AG04449 (cell line): ENCODE data around the gene WDR88.

Experiments
- CTCF ChIA-PET: fragments of 350-600 bp; formaldehyde crosslinking; extraction: SDS; loops from one replicate; lab custom pipeline; 2021; ENCODE audit warnings: antibody characterized with exemption; lab: Yijun Ruan, JAX
- POLR2A ChIA-PET: fragments of 400-600, 350-600 bp; formaldehyde crosslinking; extraction: SDS; loops from one replicate; lab custom pipeline; 2020; ENCODE audit warnings: antibody characterized with exemption, inconsistent platforms; lab: Yijun Ruan, JAX
- DNase-seq: peaks from one replicate; pipeline ENCODE4 v3.0.0-alpha.2; 2010; ENCODE audit warnings: low read depth, low spot score
- H3K4me3 ChIP-seq: 2 replicates; pipeline ENCODE4 v1.5.1; 2011; ENCODE audit warnings: low read depth, mild to moderate bottlenecking, control low read depth, low read length
- CTCF ChIP-seq: IDR thresholded peaks from one replicate; pipeline ENCODE4 v1.5.1; 2011; ENCODE audit warnings: mild to moderate bottlenecking, moderate library complexity, low read length, control low read depth, inconsistent platforms; ENCODE audit not compliant: insufficient read depth; ENCODE audit errors: missing control alignments

Gene WDR88

GRCh38 chr19:33175886-33176669, 44.2 kb downstream of the WDR88 start:
- peak overlapping the region; percentile 72 for H3K4me3 ChIP-seq
- POLR2A ChIA-PET = interaction anchor here (0.5 to 1.5 kb wide), 6 partner anchors 10 to 485 kb away, joined by 3 to 8 read pairs (median 4); partner anchors contain the start of gene NUDT19
- TF ChIP-seq CTCF = no peak
- CTCF ChIA-PET = interaction anchor here (0.6 to 6.9 kb wide), 12 partner anchors 9 to 231 kb away, joined by 3 to 54 read pairs (median 4); no protein-coding TSS in a partner anchor
- no peak for DNase-seq

GRCh38 chr19:33176670-33177416, 44.9 kb downstream of the WDR88 start:
- H3K4me3 ChIP-seq = peak overlapping the region; percentile 72
- CTCF ChIA-PET = interaction anchor here (0.6 to 6.9 kb wide), 19 partner anchors 8 to 230 kb away, joined by 3 to 54 read pairs (median 5); no protein-coding TSS in a partner anchor
- DNase-seq = peak; percentile 91
- POLR2A ChIA-PET = interaction anchor here (0.5 to 1.5 kb wide), 9 partner anchors 10 to 485 kb away, joined by 3 to 8 read pairs (median 4); partner anchors contain the start of genes CEBPA, CEBPG and NUDT19
- peak; percentile 10 for TF ChIP-seq CTCF

DNA sequence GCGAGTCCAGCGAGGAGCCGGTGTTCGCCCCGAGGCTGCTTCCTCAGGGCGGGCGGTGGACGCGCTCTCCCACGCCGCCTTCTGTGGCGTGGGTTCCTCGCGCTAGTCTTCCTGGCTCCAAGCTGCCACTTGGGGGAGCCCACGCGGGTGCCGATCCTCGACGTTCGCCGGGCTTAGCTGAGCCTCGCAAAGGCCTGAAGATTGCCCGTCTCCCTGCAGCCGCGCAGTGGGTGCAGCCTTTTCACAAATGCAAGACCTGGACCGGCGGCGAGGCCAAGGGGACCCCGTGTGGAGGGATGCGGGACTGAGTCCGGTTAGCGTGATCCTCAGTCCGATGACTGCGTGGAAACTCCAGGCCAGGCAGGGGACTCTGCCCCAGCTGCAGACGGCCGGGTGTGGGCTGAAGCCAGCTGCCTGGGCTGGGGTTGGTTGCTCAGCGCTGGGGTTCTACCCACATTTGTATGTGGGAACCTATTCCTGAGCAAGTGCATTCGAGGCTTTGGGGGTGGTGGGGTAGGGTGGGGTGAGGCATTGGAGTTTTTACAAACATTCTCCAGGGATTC, 45.6 kb downstream of the WDR88 start:
- no peak for DNase-seq
- ChIA-PET POLR2A (interaction anchor here (0.9 to 1.5 kb wide), 6 partner anchors 17 to 197 kb away, joined by 3 to 8 read pairs (median 4); partner anchors contain the start of genes CEBPA and CEBPG), CTCF (interaction anchor here (0.7 to 6.9 kb wide), 14 partner anchors 9 to 229 kb away, joined by 3 to 54 read pairs (median 6); no protein-coding TSS in a partner anchor)
- peak; percentile 43 for TF ChIP-seq CTCF
- peak overlapping the region; percentile 60 for H3K4me3 ChIP-seq

DNA sequence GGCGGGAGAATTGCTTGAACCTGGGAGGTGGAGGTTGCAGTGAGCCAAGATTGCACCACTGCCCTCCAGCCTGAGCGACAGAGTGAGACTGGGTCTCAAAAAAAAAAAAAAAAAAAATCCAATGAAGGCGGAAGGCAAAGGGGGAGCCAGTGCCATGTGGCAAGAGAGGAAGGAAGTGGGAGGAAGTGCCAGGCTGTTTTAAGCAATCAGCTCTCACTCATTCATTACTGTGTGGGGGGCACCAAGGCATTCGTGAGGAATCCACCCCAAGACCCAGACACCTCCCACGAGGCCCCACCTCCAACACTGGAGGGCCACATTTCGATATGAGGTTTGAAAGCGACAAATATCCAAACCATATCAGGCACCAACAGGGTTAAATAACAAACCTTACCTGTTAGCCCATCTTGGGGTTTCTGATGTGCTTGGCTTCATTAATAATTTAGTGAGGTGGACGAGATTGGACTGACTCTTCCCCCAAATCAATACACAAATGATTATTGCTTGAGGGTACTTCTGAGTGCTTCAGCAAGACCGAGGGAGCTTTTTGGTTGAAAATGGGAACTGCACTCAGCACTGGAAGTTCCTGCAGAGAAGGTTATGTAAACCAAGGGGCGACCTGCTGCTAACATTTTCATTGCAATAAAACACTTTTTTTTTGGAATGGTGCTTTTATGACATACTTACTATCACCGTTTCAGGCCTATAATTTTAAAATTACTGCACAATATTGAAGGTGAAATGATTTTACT, 54.7 kb downstream of the WDR88 start:
- ChIA-PET CTCF (interaction anchor here (1.0 to 5.6 kb wide), 7 partner anchors 9 to 219 kb away, joined by 3 to 99 read pairs (median 40); no protein-coding TSS in a partner anchor), POLR2A (no interaction called here)
- H3K4me3 ChIP-seq = no peak overlapping the region
- no peak for DNase-seq
- no peak for TF ChIP-seq CTCF

- no peak for TF ChIP-seq CTCF
- no peak overlapping the region for H3K4me3 ChIP-seq
- DNase-seq = no peak
- ChIA-PET POLR2A (no interaction called here), CTCF (interaction anchor here (1.0 to 5.6 kb wide), 5 partner anchors 10 to 219 kb away, joined by 3 to 99 read pairs (median 66); no protein-coding TSS in a partner anchor)
These were observed 55.2 kb downstream of the WDR88 start for GRCh38 chr19:33187183-33187540.
